GM21423 (cell line): ENCODE measurements around the gene TBX5.

Experiments used
- ATAC-seq: cut with Tn5 transposase; IDR thresholded peaks from one replicate; pipeline ENCODE4 v1.9.1; 2021; ENCODE audit warnings: mild to moderate bottlenecking, moderate library complexity; ENCODE audit not compliant: unreplicated experiment

The TBX5 gene

GRCh38 chr12:114405519-114406271 is at the start of gene TBX5:
Gene TBX5, minus strand, starts transcription at chr12:114406144. Its CDS starts 2,246 bp downstream, at chr12:114403898.
- ATAC-seq: no peak

- ATAC-seq: no peak
These were observed 45.7 kb upstream of the TBX5 start for GRCh38 chr12:114451657-114452056.

- no peak for ATAC-seq
These were observed 44.8 kb upstream of the TBX5 start for GRCh38 chr12:114450515-114451300.

- no peak for ATAC-seq
These were observed 44.1 kb upstream of the TBX5 start for GRCh38 chr12:114450019-114450418.

GRCh38 chr12:114448618-114448933 is 42.6 kb upstream of the TBX5 start:
- no peak for ATAC-seq

- no peak for ATAC-seq
These were observed 42.1 kb upstream of the TBX5 start for GRCh38 chr12:114447799-114448617.

- ATAC-seq: no peak
These were observed 41.4 kb upstream of the TBX5 start for GRCh38 chr12:114447274-114447716.

GRCh38 chr12:114445401-114446323 is 39.7 kb upstream of the TBX5 start:
- ATAC-seq: no peak

- no peak for ATAC-seq
These were observed 38.7 kb upstream of the TBX5 start for GRCh38 chr12:114444422-114445279.

GRCh38 chr12:114443607-114444421 is 37.9 kb upstream of the TBX5 start:
- ATAC-seq: no peak

GRCh38 chr12:114442578-114442977 is 36.6 kb upstream of the TBX5 start:
- ATAC-seq: no peak

- no peak for ATAC-seq
These were observed 35.6 kb upstream of the TBX5 start for GRCh38 chr12:114441545-114441944.

- no peak for ATAC-seq
These were observed 35.1 kb upstream of the TBX5 start for GRCh38 chr12:114441039-114441383.

GRCh38 chr12:114440270-114441038 is 34.5 kb upstream of the TBX5 start:
- ATAC-seq: no peak

- ATAC-seq: no peak
These were observed 33.9 kb upstream of the TBX5 start for GRCh38 chr12:114439817-114440216.

GRCh38 chr12:114439261-114439683 is 33.3 kb upstream of the TBX5 start:
- ATAC-seq: no peak

GRCh38 chr12:114438635-114439256 is 32.8 kb upstream of the TBX5 start:
- no peak for ATAC-seq
